ENCODE measurements around the gene CERS6.
"Not testable (repeated sequence)": the region's sequence is repeated elsewhere in the genome, so short reads cannot be mapped to it uniquely, and the experiment has no call there.

The CERS6 gene

DNA sequence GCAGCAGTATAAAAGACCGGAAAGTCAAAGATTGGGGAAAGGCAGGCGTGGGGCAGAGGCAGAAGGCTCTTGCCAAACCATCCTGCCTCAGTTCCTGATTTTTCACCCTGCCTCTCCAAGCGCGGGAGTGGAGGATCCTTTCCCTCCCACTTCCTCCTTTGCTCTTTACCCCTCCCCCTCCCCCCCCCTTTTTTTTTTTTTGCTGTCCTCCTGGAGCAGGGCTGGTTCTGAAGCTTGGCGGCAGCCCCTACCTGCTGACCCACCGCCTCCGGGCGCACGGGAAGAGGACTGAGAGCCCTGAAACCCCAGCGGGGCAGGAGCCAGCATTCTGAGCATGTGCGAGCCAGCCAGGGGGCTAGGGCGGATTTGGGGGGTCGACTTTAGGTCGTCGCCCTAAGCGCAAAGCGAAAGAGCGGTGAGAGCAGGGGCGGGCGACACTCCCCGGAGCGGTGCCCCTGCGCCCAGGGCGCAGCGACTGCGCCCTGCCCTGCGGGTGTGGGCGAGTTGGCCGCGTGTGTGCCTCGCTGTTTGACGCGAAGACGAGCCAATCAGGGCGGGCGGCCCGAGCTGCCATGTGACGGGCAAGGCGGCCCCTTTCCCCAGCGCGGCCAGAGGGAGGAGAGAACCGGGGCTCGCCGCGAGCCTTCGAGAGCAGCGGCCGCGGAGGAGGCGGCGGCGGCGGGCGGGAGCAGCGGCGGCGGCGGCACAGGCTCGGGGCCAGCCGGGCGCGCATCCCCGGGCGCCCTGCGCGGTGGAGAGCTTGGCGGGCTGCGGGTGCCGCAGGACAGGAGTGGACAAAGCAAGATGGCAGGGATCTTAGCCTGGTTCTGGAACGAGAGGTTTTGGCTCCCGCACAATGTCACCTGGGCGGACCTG lies at the start of gene CERS6:
Gene CERS6, plus strand, starts transcription at position 628 of the 876 bp plus-strand sequence. Its CDS starts 177 bp downstream, at position 805.
- DNase-seq (ENCODE audit: low read depth in 2 of 2) = peak; percentile 74 to 78

- DNase-seq (ENCODE audit: low read depth in 2 of 2) = not testable (repeated sequence)
These were observed 43.8 kb upstream of the CERS6 start for GRCh38 chr2:168412301-168412700.

GRCh38 chr2:168413101-168413500 lies 43.0 kb upstream of the CERS6 start:
- DNase-seq (ENCODE audit: low read depth in 2 of 2) = not testable (repeated sequence)

GRCh38 chr2:168416555-168416954 lies 39.5 kb upstream of the CERS6 start:
- no peak for DNase-seq (ENCODE audit: low read depth in 2 of 2)

GRCh38 chr2:168422584-168422983 lies 33.5 kb upstream of the CERS6 start:
- DNase-seq (ENCODE audit: low read depth in 2 of 2) = no peak

DNA sequence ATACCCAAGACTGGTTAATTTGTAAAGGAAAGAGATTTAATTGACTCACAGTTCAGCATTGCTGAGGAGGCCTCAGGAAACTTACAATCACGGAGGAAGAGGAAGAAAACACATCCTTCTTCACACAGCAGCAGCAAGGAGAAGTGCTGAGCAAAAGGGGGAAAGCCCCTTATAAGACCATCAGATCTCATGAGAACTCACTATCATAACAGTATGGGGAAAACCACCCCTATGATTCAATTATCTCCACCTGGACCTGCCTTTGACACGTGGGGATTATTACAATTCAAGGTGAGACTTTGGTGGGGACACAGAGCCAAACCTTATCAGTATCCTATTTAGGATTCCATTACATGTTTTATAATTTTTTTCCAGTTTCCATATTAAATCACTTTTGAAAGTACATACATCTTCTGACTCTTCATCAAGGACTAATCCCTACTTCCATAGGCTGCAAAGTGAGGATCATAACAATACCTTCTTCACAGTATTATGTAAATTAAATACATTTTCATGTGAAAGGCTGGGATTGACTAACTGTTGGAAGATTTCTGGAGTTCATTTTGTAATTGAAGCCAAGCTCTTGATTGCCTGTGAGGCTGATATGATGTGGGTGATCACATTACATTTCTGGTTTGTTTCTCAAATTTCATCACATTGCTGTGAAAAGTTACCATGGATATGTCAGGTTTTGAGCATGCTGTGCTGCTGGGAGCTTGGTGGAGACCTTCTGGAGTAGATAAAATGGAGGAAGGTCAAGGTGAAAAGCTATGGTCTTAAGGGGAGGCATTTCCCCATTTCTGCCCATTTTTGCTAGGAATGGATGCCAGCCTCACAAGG lies 31.7 kb upstream of the CERS6 start:
- no peak for DNase-seq (ENCODE audit: low read depth in 2 of 2)

GRCh38 chr2:168424971-168425370 lies 31.1 kb upstream of the CERS6 start:
- DNase-seq (ENCODE audit: low read depth in 2 of 2) = no peak

DNA sequence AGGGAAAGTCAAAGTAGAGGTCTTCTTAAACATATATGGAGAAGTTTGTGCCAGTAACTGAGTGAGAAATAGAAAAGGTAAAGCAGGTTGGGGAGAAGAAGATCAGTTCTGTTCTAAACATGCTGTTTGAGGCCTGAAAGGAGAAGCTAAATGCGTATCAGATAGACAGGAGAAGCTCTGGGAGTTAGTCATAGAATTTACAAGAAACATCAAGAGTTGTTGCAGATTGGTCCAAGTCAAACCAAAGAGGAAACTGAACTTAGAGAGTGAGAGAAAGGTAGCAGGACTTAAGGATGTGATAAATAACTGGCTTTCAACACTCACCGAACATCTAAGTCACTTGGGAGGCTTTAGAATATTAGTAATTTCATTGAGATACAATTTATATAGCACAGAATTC lies 29.2 kb upstream of the CERS6 start:
- no peak for DNase-seq (ENCODE audit: low read depth in 2 of 2)

- DNase-seq (ENCODE audit: low read depth in 2 of 2) = no peak
These were observed 28.6 kb upstream of the CERS6 start for GRCh38 chr2:168427451-168427850.

GRCh38 chr2:168428431-168428830 lies 27.6 kb upstream of the CERS6 start:
- no peak for DNase-seq (ENCODE audit: low read depth in 2 of 2)

- no peak for DNase-seq (ENCODE audit: low read depth in 2 of 2)
These were observed 26.1 kb upstream of the CERS6 start for GRCh38 chr2:168429988-168430387.

DNA sequence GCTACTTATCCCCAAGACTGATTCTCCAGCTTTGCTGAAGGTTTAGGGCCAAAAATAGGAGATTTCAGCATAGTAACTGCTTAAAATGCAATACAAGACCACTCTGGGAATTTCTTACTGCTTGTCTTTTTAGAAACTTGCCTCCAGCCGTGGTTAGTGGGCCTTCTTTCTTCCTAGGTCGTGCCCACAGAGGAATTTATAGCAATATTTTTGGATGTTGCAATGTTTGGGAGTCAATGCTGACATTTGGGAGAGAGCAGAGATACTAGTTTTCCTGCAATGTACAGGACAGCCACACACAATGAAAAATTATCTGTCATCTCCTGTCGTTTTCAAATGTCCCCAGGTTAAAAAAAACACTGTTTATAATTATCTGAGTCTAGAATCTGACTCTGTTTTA lies 25.6 kb upstream of the CERS6 start:
- DNase-seq (ENCODE audit: low read depth in 2 of 2) = no peak

DNA sequence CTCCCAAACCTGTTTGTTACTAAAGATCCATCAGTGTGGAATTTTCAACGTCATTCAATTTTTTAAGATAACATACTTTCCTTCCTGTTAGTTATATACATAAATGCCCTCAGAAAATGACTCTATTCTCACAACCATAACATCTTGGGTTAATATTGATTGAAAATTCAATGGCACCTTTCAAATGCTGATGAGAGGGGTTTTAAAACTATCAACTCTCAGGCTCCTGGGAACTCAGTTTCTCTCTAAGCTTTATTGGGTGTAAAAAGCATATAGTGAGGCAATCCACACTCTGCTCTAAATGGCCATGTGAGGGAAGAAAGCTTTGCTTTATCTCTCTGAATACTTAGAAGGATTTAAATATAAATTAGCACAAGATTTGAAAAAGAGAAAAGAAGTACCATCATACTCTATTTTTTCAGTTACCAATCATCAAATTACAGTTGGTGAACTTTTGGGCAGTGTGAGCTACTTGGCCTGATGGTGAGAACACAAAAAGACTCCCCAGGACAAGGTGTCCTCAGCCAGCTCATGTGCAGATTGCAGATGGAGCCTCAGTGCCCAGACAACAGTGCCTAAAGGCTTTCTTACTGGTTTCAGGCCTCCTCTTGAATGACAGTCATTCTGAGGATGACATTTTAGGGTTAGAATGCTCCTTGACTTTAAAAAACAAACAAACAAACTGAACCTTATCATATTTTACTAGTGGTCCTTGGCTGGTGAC lies 24.6 kb upstream of the CERS6 start:
- no peak for DNase-seq (ENCODE audit: low read depth in 2 of 2)

- no peak for DNase-seq (ENCODE audit: low read depth in 2 of 2)
These were observed 24.0 kb upstream of the CERS6 start for GRCh38 chr2:168432100-168432499.

GRCh38 chr2:168432565-168433186 lies 23.4 kb upstream of the CERS6 start:
- no peak for DNase-seq (ENCODE audit: low read depth in 2 of 2)

DNA sequence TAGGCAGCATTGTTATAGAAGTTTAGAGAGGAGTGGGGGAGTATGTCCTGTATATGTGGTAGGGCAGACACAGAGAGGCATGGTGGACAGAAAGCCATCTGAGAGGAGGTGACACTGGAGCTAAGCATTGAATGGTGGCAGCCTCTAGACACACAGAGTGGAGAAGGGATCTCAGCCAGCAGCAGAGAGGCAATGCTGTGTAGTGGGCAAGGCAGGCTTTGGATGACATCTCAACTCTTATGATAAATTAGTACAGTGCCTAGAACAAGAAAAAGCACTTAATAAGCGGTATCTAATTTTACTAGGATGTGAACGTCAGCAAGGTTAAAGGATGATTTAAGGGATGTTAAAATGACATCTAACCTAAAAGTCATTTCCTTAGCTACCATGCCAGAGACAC lies 22.5 kb upstream of the CERS6 start:
- no peak for DNase-seq (ENCODE audit: low read depth in 2 of 2)

GRCh38 chr2:168434146-168434545 lies 21.9 kb upstream of the CERS6 start:
- DNase-seq (ENCODE audit: low read depth in 2 of 2) = no peak

DNA sequence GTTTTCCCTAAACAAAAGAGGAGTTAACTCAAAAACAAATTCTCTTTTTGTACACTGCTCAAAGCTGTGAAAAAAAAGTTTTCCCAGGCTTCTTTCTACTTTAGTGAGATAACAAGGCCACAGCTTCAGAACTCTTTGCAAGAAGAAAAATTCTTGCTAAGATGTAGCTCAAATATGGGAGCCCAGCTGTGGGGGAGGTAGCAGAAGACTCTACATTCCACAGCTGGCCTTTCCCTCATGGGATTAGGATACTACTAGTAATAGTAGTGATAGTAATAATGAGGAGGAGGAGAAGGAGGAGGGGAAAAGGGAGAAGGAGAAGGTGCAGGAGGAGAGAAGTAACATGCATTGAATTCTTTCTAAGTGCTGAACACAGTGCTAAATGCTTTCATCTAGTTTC lies 19.2 kb upstream of the CERS6 start:
- DNase-seq (ENCODE audit: low read depth in 2 of 2) = no peak

GRCh38 chr2:168438553-168438952 lies 17.5 kb upstream of the CERS6 start:
- DNase-seq (ENCODE audit: low read depth in 2 of 2) = no peak

GRCh38 chr2:168439536-168439935 lies 16.5 kb upstream of the CERS6 start:
- no peak for DNase-seq (ENCODE audit: low read depth in 2 of 2)

DNA sequence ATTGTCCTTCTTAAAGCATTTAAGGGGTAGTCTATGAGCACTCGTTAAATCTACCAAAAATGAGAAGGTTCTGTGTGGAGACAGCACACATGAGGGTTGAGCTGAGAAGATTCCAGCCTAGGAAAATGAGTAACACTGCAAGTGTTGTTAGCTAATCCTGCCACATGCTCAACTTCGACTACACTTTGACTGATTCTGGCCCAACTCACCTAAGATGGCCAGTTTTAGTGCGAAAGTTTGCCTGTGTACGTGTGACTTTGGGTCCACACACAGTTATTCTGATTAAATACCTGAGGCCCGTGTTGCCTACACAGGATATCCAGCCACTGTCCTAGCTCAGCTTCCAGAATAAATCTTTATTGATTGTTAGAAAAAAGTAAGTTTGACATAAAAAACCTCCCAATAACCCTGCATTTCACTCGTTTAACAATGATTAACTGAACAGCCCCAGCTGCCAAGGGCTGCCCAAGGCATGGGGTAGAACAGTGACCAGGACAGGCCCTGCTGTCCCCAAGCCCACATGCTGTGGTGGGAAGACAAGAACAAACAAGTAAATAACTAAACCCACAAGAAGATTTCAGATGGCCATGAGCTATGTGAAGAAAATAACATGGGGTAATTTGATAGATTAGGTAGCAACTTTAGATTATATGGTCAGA lies 14.7 kb upstream of the CERS6 start:
- DNase-seq (ENCODE audit: low read depth in 2 of 2) = no peak

Measured in activated CD4-positive, alpha-beta T cell treated with anti-CD3 and anti-CD28 coated beads for 24 hours (primary cell).